Measurements from ENCODE around the gene CDC20B.

- TF ChIP-seq CTCF (IDR thresholded peaks at IDR 0.05) (no peak), USF1 (IDR thresholded peaks at IDR 0.05; ENCODE audit: borderline replicate concordance, low read depth) (no peak), MAX (IDR thresholded peaks at IDR 0.05; ENCODE audit: low read depth) (no peak), FOXM1 (IDR thresholded peaks at IDR 0.05; ENCODE audit: low read depth) (no peak), MEF2A (IDR thresholded peaks at IDR 0.05; ENCODE audit: borderline replicate concordance, low read depth) (no peak), YY1 (IDR thresholded peaks at IDR 0.05; ENCODE audit: low read depth) (no peak)
Measured at GRCh38 chr5:55096182-55096581, 76.8 kb downstream of the CDC20B start.

Data from SK-N-SH (cell line).